Ishikawa (cell line): ENCODE data around the gene MTG1.

Source experiments
- CEBPB ChIP-seq: IDR thresholded peaks from 2 replicates; pipeline ENCODE4 v1.6.1; 2012
- CREB1 ChIP-seq: IDR thresholded peaks from 2 replicates; pipeline ENCODE4 v1.6.1; 2012; ENCODE audit warnings: low read depth
- EGR1 ChIP-seq: IDR thresholded peaks from 2 replicates; pipeline ENCODE4 v1.6.1; 2012
- EP300 ChIP-seq: IDR thresholded peaks from 2 replicates; pipeline ENCODE4 v1.6.1; 2012; ENCODE audit warnings: borderline replicate concordance
- FOXM1 ChIP-seq: IDR thresholded peaks from 2 replicates; pipeline ENCODE4 v1.6.1; 2012; ENCODE audit warnings: low read depth, borderline replicate concordance
- NFIC ChIP-seq: IDR thresholded peaks from 2 replicates; pipeline ENCODE4 v1.6.1; 2012
- RAD21 ChIP-seq: IDR thresholded peaks from 2 replicates; pipeline ENCODE4 v1.6.1; 2012; ENCODE audit warnings: low read depth
- TAF1 ChIP-seq: IDR thresholded peaks from 2 replicates; pipeline ENCODE4 v1.6.1; 2012; ENCODE audit warnings: low read depth, mild to moderate bottlenecking
- TCF12 ChIP-seq: IDR thresholded peaks from 2 replicates; pipeline ENCODE4 v1.6.1; 2012; ENCODE audit warnings: low read depth
- TEAD4 ChIP-seq: IDR thresholded peaks from 2 replicates; pipeline ENCODE4 v1.6.1; 2012
- YY1 ChIP-seq: IDR thresholded peaks from 2 replicates; pipeline ENCODE4 v1.6.1; 2012; ENCODE audit warnings: low read depth
- ZBTB7A ChIP-seq: IDR thresholded peaks from 2 replicates; pipeline ENCODE4 v1.6.1; 2012; ENCODE audit warnings: low read depth
- TF ChIP-seq, protein P1 (sequence below): IDR thresholded peaks from 2 replicates; pipeline ENCODE4 v1.6.1; 2012; ENCODE audit warnings: low read depth, mild to moderate bottlenecking
- TF ChIP-seq, protein P2 (sequence below): IDR thresholded peaks from 2 replicates; pipeline ENCODE4 v1.6.1; 2012
- TF ChIP-seq, protein P3 (sequence below): IDR thresholded peaks from 2 replicates; pipeline ENCODE4 v1.6.1; 2012

MTG1 gene

DNA sequence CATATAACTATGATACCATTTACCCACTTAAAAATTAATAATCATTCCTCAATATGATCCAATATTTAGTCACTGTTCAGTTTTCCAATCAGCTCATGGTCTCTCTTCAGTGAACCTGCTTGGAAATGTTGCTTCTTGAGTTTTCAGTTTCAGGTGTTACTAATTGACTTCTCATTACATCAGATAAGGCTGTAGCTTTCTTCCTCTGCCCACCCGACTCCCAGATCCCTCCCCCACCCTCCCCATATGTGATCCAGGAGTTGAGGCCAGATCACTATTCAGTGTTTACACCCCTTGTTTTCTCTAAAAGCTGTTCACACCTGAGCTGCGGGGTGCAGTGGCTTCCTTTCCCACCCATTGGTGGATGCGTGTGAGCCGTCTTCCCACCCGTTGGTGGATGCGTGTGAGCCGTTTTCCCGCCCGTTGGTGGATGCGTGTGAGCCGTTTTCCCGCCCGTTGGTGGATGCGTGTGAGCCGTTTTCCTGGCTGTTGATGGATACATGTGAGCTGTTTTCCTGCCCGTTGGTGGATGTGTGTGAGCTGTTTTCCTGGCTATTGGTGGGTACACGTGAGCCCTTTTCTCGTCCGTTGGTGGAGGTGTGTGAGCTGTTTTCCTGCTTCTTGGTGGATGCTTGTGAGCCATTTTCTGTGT, 3.2 kb upstream of the MTG1 start:
- TF ChIP-seq TEAD4 (no peak), CEBPB (no peak), ZBTB7A (no peak), EGR1 (no peak), TCF12 (no peak), RAD21 (no peak), CREB1 (no peak), EP300 (no peak), FOXM1 (no peak), YY1 (no peak), TAF1 (no peak), NFIC (no peak)
- TF ChIP-seq, protein P1, sequence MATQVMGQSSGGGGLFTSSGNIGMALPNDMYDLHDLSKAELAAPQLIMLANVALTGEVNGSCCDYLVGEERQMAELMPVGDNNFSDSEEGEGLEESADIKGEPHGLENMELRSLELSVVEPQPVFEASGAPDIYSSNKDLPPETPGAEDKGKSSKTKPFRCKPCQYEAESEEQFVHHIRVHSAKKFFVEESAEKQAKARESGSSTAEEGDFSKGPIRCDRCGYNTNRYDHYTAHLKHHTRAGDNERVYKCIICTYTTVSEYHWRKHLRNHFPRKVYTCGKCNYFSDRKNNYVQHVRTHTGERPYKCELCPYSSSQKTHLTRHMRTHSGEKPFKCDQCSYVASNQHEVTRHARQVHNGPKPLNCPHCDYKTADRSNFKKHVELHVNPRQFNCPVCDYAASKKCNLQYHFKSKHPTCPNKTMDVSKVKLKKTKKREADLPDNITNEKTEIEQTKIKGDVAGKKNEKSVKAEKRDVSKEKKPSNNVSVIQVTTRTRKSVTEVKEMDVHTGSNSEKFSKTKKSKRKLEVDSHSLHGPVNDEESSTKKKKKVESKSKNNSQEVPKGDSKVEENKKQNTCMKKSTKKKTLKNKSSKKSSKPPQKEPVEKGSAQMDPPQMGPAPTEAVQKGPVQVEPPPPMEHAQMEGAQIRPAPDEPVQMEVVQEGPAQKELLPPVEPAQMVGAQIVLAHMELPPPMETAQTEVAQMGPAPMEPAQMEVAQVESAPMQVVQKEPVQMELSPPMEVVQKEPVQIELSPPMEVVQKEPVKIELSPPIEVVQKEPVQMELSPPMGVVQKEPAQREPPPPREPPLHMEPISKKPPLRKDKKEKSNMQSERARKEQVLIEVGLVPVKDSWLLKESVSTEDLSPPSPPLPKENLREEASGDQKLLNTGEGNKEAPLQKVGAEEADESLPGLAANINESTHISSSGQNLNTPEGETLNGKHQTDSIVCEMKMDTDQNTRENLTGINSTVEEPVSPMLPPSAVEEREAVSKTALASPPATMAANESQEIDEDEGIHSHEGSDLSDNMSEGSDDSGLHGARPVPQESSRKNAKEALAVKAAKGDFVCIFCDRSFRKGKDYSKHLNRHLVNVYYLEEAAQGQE: no peak
- TF ChIP-seq, protein P2, sequence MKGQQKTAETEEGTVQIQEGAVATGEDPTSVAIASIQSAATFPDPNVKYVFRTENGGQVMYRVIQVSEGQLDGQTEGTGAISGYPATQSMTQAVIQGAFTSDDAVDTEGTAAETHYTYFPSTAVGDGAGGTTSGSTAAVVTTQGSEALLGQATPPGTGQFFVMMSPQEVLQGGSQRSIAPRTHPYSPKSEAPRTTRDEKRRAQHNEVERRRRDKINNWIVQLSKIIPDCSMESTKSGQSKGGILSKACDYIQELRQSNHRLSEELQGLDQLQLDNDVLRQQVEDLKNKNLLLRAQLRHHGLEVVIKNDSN: no peak
- TF ChIP-seq, protein P3, sequence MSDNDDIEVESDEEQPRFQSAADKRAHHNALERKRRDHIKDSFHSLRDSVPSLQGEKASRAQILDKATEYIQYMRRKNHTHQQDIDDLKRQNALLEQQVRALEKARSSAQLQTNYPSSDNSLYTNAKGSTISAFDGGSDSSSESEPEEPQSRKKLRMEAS: no peak

- TF ChIP-seq YY1 (no peak), ZBTB7A (no peak)
- TF ChIP-seq, protein P2: no peak
Observed at GRCh38 chr10:133391249-133391635, 2.7 kb upstream of the MTG1 start.

DNA sequence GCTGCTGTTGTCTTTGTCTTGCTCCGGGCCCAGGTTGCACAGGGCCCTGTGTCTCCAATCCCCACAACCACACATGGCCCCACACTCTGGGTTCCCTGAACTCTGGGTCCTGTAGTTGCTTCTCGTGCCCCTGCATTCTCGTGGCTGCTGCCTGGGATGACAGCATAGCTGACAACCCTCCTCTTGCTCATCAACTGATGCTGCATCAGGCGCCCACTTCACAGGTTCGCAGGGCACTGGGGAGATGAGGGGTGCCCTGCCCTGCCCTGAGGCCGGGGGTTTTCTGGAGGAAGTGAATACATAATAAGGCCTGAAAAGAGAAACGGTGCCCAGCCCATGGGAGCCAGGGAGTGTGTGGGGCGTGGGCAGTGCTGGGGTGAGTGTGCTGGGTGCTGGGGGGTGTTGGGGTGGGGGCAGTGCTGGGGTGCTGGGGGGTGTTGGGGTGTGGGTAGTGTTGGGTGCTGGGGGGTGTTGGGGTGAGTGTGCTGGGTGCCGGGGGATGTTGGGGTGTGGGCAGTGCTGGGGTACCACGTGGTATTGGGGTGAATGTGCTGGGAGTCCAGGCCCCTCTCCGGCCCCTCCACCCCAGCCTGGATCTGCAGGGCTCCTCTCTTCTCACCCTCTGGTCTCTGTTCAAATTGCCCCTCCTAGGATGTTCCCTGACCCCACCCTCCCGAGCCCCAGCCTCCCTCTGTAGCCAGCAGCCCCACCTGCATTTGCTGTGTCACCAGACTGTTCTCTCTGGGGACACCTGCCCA, 2.0 kb upstream of the MTG1 start:
- no peak for TF ChIP-seq CREB1
- TF ChIP-seq RAD21: no peak
- no peak for TF ChIP-seq TCF12
- TF ChIP-seq EGR1: no peak
- TF ChIP-seq, protein P3: no peak
- TF ChIP-seq ZBTB7A: no peak
- TF ChIP-seq FOXM1: no peak
- no peak for TF ChIP-seq CEBPB
- no peak for TF ChIP-seq TEAD4
- TF ChIP-seq, protein P1: no peak
- TF ChIP-seq TAF1: no peak
- TF ChIP-seq YY1: no peak

GRCh38 chr10:133393401-133394063, 425 bp upstream of the MTG1 start:
- TF ChIP-seq, protein P3: no peak
- TF ChIP-seq ZBTB7A (no peak), RAD21 (no peak), EP300 (no peak), TCF12 (no peak), CEBPB (no peak), FOXM1 (no peak)

GRCh38 chr10:133394801-133395221, 854 bp downstream of the MTG1 start:
- no peak for TF ChIP-seq EP300
- TF ChIP-seq TEAD4: no peak
- TF ChIP-seq, protein P1: no peak
